GM23338 (cell line): Measurements from ENCODE around the gene ARHGDIA.

Experiments
- CREB1 ChIP-seq: fragments of 250-450 bp; sonication (Bioruptor Pico); IDR thresholded peaks from 2 replicates; pipeline ENCODE4 v1.5.0; 2020; ENCODE audit warnings: low read depth, mild to moderate bottlenecking, moderate library complexity
- CTCF ChIP-seq, 2 experiments: fragments of 200-600 bp in 1 of 2; sonication (generic) in 1 of 2; conservative IDR thresholded peaks; 2 replicates each; pipeline versions ENCODE4 v1.5.1 to v1.6.1; 2016 to 2017; ENCODE audit warnings: antibody characterized with exemption in 2 of 2, low read depth in 2 of 2, mild to moderate bottlenecking in 2 of 2, moderate library complexity in 1 of 2
- EZH2 ChIP-seq: fragments of 200-600 bp; sonication (generic); IDR thresholded peaks from one replicate; pipeline ENCODE4 v1.8.0; 2017; ENCODE audit warnings: antibody characterized with exemption, mild to moderate bottlenecking, low read depth; ENCODE audit not compliant: unreplicated experiment
- EZH2phosphoT487 ChIP-seq: fragments of 200-600 bp; sonication (generic); IDR thresholded peaks from one replicate; pipeline ENCODE4 v1.8.1; 2018; ENCODE audit warnings: antibody characterized with exemption; ENCODE audit not compliant: unreplicated experiment
- NANOG ChIP-seq: IDR thresholded peaks from 2 replicates; pipeline ENCODE4 v1.6.1; 2016; ENCODE audit warnings: antibody characterized with exemption, borderline replicate concordance
- POLR2AphosphoS5 ChIP-seq: IDR thresholded peaks from 2 replicates; pipeline ENCODE4 v1.6.1; 2016; ENCODE audit warnings: antibody characterized with exemption, low read depth
- REST ChIP-seq: IDR thresholded peaks from one replicate; pipeline ENCODE4 v1.6.1; 2018; ENCODE audit warnings: antibody characterized with exemption; ENCODE audit not compliant: unreplicated experiment
- ZNF114 ChIP-seq: fragments of 250-450 bp; sonication (Bioruptor Pico); IDR thresholded peaks from 2 replicates; pipeline ENCODE4 v1.5.0; 2020; ENCODE audit warnings: mild to moderate bottlenecking, moderate library complexity
- ZNF462 ChIP-seq: fragments of 250-450 bp; sonication (Bioruptor Pico); IDR thresholded peaks from 2 replicates; pipeline ENCODE4 v1.5.0; 2020; ENCODE audit warnings: mild to moderate bottlenecking, moderate library complexity

- TF ChIP-seq CTCF (conservative IDR thresholded peaks at IDR 0.05; ENCODE audit: low read depth in 2 of 2) (no peak), NANOG (no peak), CREB1 (no peak), EZH2 (no peak), REST (no peak), POLR2AphosphoS5 (no peak), EZH2phosphoT487 (no peak), ZNF114 (CRISPR knock-in tag) (no peak), ZNF462 (no peak)
Observed at GRCh38 chr17:81908793-81909192, 37.7 kb upstream of the ARHGDIA start.
